H9 (cell line): ENCODE data around the gene SENP8. TPM values are rescaled to one million over a fixed set of nuclear protein-coding genes. Genes with fewer than 3 reads are reported as not detected.

ENCODE experiments used
- DNase-seq: peaks from one replicate; pipeline ENCODE4 v3.0.0-alpha.2; 2017
- H2AFZ ChIP-seq: one replicate; pipeline ENCODE4 v1.6.1; 2013; ENCODE audit warnings: mild to moderate bottlenecking, low read length, control low read depth, moderate library complexity
- H2AK5ac ChIP-seq: 2 replicates; pipeline ENCODE4 v1.6.1; 2013; ENCODE audit warnings: low read length, control low read depth, mixed read lengths; ENCODE audit not compliant: insufficient read length
- H2BK120ac ChIP-seq: one replicate; pipeline ENCODE4 v1.6.1; 2013; ENCODE audit warnings: low read depth, mild to moderate bottlenecking, low read length, control low read depth, inconsistent platforms; ENCODE audit not compliant: poor library complexity, severe bottlenecking
- H2BK12ac ChIP-seq: 2 replicates; pipeline ENCODE4 v1.6.1; 2013; ENCODE audit warnings: low read length, control low read depth, mixed read lengths, low read depth; ENCODE audit not compliant: insufficient read length
- H2BK15ac ChIP-seq: 2 replicates; pipeline ENCODE4 v1.6.1; 2013; ENCODE audit warnings: low read depth, low read length, control low read depth
- H2BK20ac ChIP-seq: one replicate; pipeline ENCODE4 v1.6.1; 2013; ENCODE audit warnings: low read depth, mild to moderate bottlenecking, low read length, control low read depth, inconsistent platforms; ENCODE audit not compliant: poor library complexity, severe bottlenecking
- H2BK5ac ChIP-seq: 2 replicates; pipeline ENCODE4 v1.6.1; 2013; ENCODE audit warnings: low read length, control low read depth, mixed read lengths; ENCODE audit not compliant: insufficient read length
- H3K14ac ChIP-seq: 2 replicates; pipeline ENCODE4 v1.6.1; 2013; ENCODE audit warnings: low read length, control low read depth; ENCODE audit not compliant: insufficient read depth
- H3K18ac ChIP-seq: 2 replicates; pipeline ENCODE4 v1.6.1; 2013; ENCODE audit warnings: low read depth, mild to moderate bottlenecking, mixed read lengths, low read length, control low read depth; ENCODE audit not compliant: insufficient read length
- H3K23ac ChIP-seq: 2 replicates; pipeline ENCODE4 v1.6.1; 2013; ENCODE audit warnings: low read length, control low read depth, mixed read lengths, low read depth; ENCODE audit not compliant: insufficient read length
- H3K23me2 ChIP-seq: 2 replicates; pipeline ENCODE4 v1.6.1; 2013; ENCODE audit warnings: low read depth, mild to moderate bottlenecking, mixed read lengths, low read length, control low read depth; ENCODE audit not compliant: insufficient read length, poor library complexity, severe bottlenecking
- H3K27ac ChIP-seq: 2 replicates; pipeline ENCODE4 v1.5.1; 2013; ENCODE audit warnings: low read length, control low read depth, mixed read lengths, low read depth; ENCODE audit not compliant: insufficient read length
- H3K27me3 ChIP-seq: 2 replicates; pipeline ENCODE4 v1.6.1; 2013; ENCODE audit warnings: low read length, control low read depth, inconsistent platforms; ENCODE audit not compliant: insufficient read depth
- H3K4ac ChIP-seq: 2 replicates; pipeline ENCODE4 v1.6.1; 2013; ENCODE audit warnings: low read depth, mild to moderate bottlenecking, control low read depth, inconsistent platforms, low read length, moderate library complexity
- H3K4me1 ChIP-seq: 2 replicates; pipeline ENCODE4 v1.6.1; 2013; ENCODE audit warnings: low read length, control low read depth, inconsistent platforms; ENCODE audit not compliant: insufficient read depth
- H3K4me2 ChIP-seq: 2 replicates; pipeline ENCODE4 v1.6.1; 2013; ENCODE audit warnings: low read length, control low read depth, mixed read lengths; ENCODE audit not compliant: insufficient read length, insufficient read depth
- H3K56ac ChIP-seq: 2 replicates; pipeline ENCODE4 v1.6.1; 2013; ENCODE audit warnings: low read depth, mild to moderate bottlenecking, mixed read lengths, low read length, control low read depth; ENCODE audit not compliant: insufficient read length
- H3K79me1 ChIP-seq: 2 replicates; pipeline ENCODE4 v1.6.1; 2013; ENCODE audit warnings: low read depth, mild to moderate bottlenecking, moderate library complexity, low read length, control low read depth, inconsistent platforms; ENCODE audit not compliant: insufficient read depth, poor library complexity, severe bottlenecking
- H3K79me2 ChIP-seq: 2 replicates; pipeline ENCODE4 v1.6.1; 2013; ENCODE audit warnings: low read length, control low read depth, inconsistent platforms; ENCODE audit not compliant: insufficient read depth
- H3K9ac ChIP-seq: 2 replicates; pipeline ENCODE4 v1.6.1; 2013; ENCODE audit warnings: low read length, control low read depth, mixed read lengths; ENCODE audit not compliant: insufficient read length; ENCODE audit errors: extremely low read depth
- H3K9me3 ChIP-seq: one replicate; pipeline ENCODE4 v1.6.1; 2013; ENCODE audit warnings: low read depth, low read length, inconsistent platforms; ENCODE audit not compliant: control insufficient read depth
- H3T11ph ChIP-seq: one replicate; pipeline ENCODE4 v1.6.1; 2013; ENCODE audit warnings: mild to moderate bottlenecking, low read length, control low read depth, inconsistent platforms
- H4K20me1 ChIP-seq: one replicate; pipeline ENCODE4 v1.6.1; 2013; ENCODE audit not compliant: control insufficient read depth, insufficient read length, insufficient read depth
- H4K5ac ChIP-seq: 2 replicates; pipeline ENCODE4 v1.6.1; 2013; ENCODE audit warnings: low read depth, mild to moderate bottlenecking, mixed read lengths, low read length, control low read depth; ENCODE audit not compliant: insufficient read length
- H4K8ac ChIP-seq: replicated peaks from 2 replicates; pipeline ENCODE4 v1.6.1; 2013; ENCODE audit warnings: low read length, control low read depth, mixed read lengths, low read depth; ENCODE audit not compliant: insufficient read length
- H4K91ac ChIP-seq: 2 replicates; pipeline ENCODE4 v1.6.1; 2013; ENCODE audit warnings: low read depth, mild to moderate bottlenecking, moderate library complexity, mixed read lengths, low read length, control low read depth; ENCODE audit not compliant: insufficient read length
- H3K27ac Mint-ChIP-seq, 3 experiments: 2 replicates in 2 of 3; 3 replicates in 1 of 3; pipeline ENCODE4 v1.8.0; 2020 to 2021; ENCODE audit warnings: mixed read lengths in 3 of 3, mild to moderate bottlenecking in 1 of 3, moderate library complexity in 1 of 3
- H3K27me3 Mint-ChIP-seq: 2 replicates; pipeline ENCODE4 v1.8.0; 2021; ENCODE audit warnings: low read depth, mild to moderate bottlenecking, moderate library complexity, mixed read lengths
- H3K36me3 Mint-ChIP-seq, 3 experiments: 2 replicates in 2 of 3; 3 replicates in 1 of 3; pipeline ENCODE4 v1.8.0; 2020 to 2021; ENCODE audit warnings: low read depth in 3 of 3, mixed read lengths in 3 of 3; ENCODE audit not compliant: insufficient read depth in 1 of 3
- H3K4me1 Mint-ChIP-seq, 2 experiments: 2 replicates each; pipeline ENCODE4 v1.8.0; 2020; ENCODE audit warnings: mixed read lengths in 2 of 2
- H3K4me3 Mint-ChIP-seq, 2 experiments: 2 replicates in 1 of 2; 3 replicates in 1 of 2; pipeline ENCODE4 v1.8.0; 2020 to 2021; ENCODE audit warnings: mild to moderate bottlenecking in 2 of 2, mixed read lengths in 2 of 2, moderate library complexity in 1 of 2
- H3K9me3 Mint-ChIP-seq, 2 experiments: 2 replicates in 1 of 2; 3 replicates in 1 of 2; pipeline ENCODE4 v1.8.0; 2020; ENCODE audit warnings: mild to moderate bottlenecking in 2 of 2, mixed read lengths in 2 of 2, moderate library complexity in 1 of 2
- CTCF ChIP-seq: fragments of 200-600 bp; sonication (generic); conservative IDR thresholded peaks from 3 replicates; pipeline ENCODE4 v1.8.0; 2021; ENCODE audit warnings: antibody characterized with exemption, mild to moderate bottlenecking
- WGBS: extraction: QIAGEN DNeasy Blood & Tissue Kit; methylation state at CpG from one replicate; pipeline ENCODE4 v1.1.7; 2013; ENCODE audit warnings: missing lambda C conversion rate, low lambda C conversion rate, mixed read lengths; ENCODE audit not compliant: insufficient read length; ENCODE audit errors: extremely low coverage; 5-methylcytosine and 5-hydroxymethylcytosine counted together
- total RNA-seq: library from RNA; stranded (reverse); gene quantifications from 2 replicates; pipeline ENCODE4 v1.2.1, GENCODE V29; 2021

SENP8 gene
- total RNA-seq, 1 experiment from 2014 or later: 4.8 TPM

- no peak overlapping the region for H2BK5ac ChIP-seq
- H2BK20ac ChIP-seq: no peak overlapping the region
- no peak overlapping the region for H2BK12ac ChIP-seq
- no peaks in the 10 kb centered on the region for H3K79me1 ChIP-seq
- no peak overlapping the region for H3K9ac ChIP-seq
- H2AK5ac ChIP-seq: no peak overlapping the region
- no peak overlapping the region for H3K27ac ChIP-seq
- H3K4ac ChIP-seq: no peak overlapping the region
- no peaks in the 10 kb centered on the region for H3K27me3 ChIP-seq
- H3K14ac ChIP-seq: no peak overlapping the region; the same call in 1 of the 2 replicates
- Mint-ChIP-seq H3K27ac (no peak overlapping the region; a peak in 1 of 7 replicates), H3K4me3 (no peak overlapping the region), H3K36me3 (no peaks in the 10 kb centered on the region), H3K27me3 (no peaks in the 10 kb centered on the region; the same call in 1 of the 2 replicates), H3K9me3 (no peaks in the 10 kb centered on the region), H3K4me1 (peaks cover 10 to 12% of the 10 kb centered on the region in 2 experiments)
- H3K23ac ChIP-seq: no peak overlapping the region
- no CpG with 5 or more reads among the region's 16 CpGs for WGBS
- no peak overlapping the region for H4K91ac ChIP-seq
- H3K4me2 ChIP-seq: no peak overlapping the region
- no peaks in the 10 kb centered on the region for H3K79me2 ChIP-seq
- DNase-seq: no peak
- no peak overlapping the region for H3K18ac ChIP-seq
- H3K9me3 ChIP-seq: no peaks in the 10 kb centered on the region
- H2AFZ ChIP-seq: no peak overlapping the region
- H2BK120ac ChIP-seq: no peak overlapping the region
- H3T11ph ChIP-seq: no peak overlapping the region
- H4K20me1 ChIP-seq: no peaks in the 10 kb centered on the region
- H4K5ac ChIP-seq: no peak overlapping the region
- H3K4me1 ChIP-seq: no peaks in the 10 kb centered on the region; the same call in 1 of the 2 replicates
- no peak overlapping the region for H4K8ac ChIP-seq
- TF ChIP-seq CTCF: no peak
- no peak overlapping the region for H3K56ac ChIP-seq
- H2BK15ac ChIP-seq: no peak overlapping the region
- peaks cover under 1% of the 10 kb centered on the region for H3K23me2 ChIP-seq
Measured at GRCh38 chr15:72169921-72170611, 51.9 kb downstream of the SENP8 start.
